Mucosa of descending colon (tissue), 3 donors: Measurements from ENCODE around the gene LRRC25. TPM values are rescaled to one million over a fixed set of nuclear protein-coding genes. Genes with fewer than 3 reads are reported as not detected.

ENCODE experiments used
- ATAC-seq: fragments of 200-7000 bp; cut with Tn5 transposase; one replicate; pipeline ENCODE4 v1.9.1; 2020; ENCODE audit warnings: mild to moderate bottlenecking, moderate library complexity
- DNase-seq, 3 donors: peaks; one replicate each; pipeline ENCODE4 v3.0.0-alpha.2; 2020
- H3K36me3 ChIP-seq: fragments of 200-600 bp; one replicate; pipeline ENCODE4 v1.8.0; 2021; ENCODE audit warnings: low read depth, mild to moderate bottlenecking
- H3K4me1 ChIP-seq: fragments of 200-600 bp; one replicate; pipeline ENCODE4 v1.8.0; 2021; ENCODE audit warnings: low read depth, mild to moderate bottlenecking
- H3K4me3 ChIP-seq: fragments of 200-600 bp; one replicate; pipeline ENCODE4 v1.8.0; 2021; ENCODE audit warnings: mild to moderate bottlenecking
- H3K9me3 ChIP-seq: fragments of 200-600 bp; one replicate; pipeline ENCODE4 v1.8.0; 2021; ENCODE audit warnings: mild to moderate bottlenecking
- intact Hi-C, 2 donors: fragments of 100-400 bp; cut with DNase I in 1 of 2; cut with micrococcal nuclease in 1 of 2; formaldehyde crosslinking; loops; one replicate each; pipeline versions ENCODE4 v1.11.0 to v1.11.1; 2022; cut with DNase I, micrococcal nuclease
- total RNA-seq, 3 donors: library from RNA; stranded (reverse); fragmentation: NEBNext Ultra II Directional in 2 of 3; extraction: Animal tissue kit (Norgen Biotek cat#: 25700) in 2 of 3; gene quantifications; one replicate each; pipeline versions ENCODE4 v1.2.1 to v1.2.4, GENCODE V29; 2021 to 2023
- TF ChIP-seq, protein P1 (sequence below): fragments of 200-600 bp; IDR thresholded peaks from one replicate; pipeline ENCODE4 v1.8.0; 2022; ENCODE audit warnings: antibody characterized with exemption, mild to moderate bottlenecking
- donor health status: DM: no; HTN: no; CAD: no; lungs with moderate emphysema.
- donor health status: DM: no; HTN: no; CAD: no.
- donor health status: DM: no; HTN: yes; CAD: no.

The LRRC25 gene
- total RNA-seq, 3 donors from 2014 or later: 2.1 to 8.8 (median 5.8) TPM

DNA sequence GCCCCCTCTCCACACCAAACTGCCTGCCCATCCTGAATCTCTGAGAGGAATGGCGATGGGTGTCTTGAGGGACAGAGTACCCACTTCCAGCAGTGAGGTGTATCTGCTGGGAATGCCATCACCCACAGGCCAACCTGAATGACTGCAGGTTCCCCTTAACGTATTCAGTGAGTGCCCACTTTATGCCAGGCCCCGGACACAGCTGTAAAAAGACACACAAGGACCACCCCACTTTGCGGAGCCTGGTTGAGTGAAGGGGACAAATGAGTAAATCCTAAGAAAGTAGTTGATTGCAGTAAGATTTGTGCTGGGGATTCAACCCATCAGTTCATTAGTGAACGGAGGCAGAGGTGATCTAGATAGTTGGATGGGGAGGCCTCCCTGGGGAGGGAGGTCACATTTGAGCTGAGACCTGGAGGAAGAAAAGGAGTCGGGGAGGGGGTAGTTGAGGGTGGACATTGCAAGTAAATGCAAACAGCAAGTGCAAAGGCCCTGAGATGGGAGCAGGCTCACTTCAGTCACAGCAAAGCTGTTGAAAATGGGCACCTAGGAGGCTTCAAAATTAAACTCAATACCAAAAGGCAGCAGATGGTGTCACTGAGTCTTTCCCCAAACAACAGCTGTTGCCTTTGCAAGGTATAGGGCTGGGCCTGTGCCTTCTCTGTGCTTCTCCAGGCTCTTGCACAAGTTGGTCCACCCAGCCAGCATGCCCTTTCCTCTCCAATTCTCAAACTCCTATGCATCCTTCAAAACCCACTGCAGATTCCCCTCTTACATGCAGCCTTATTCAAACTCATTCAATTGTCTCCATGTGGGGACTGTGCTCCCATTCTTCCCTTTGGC is 7.1 kb downstream of the LRRC25 start:
- intact Hi-C loops: no loop called here
- no peak for ATAC-seq

DNA sequence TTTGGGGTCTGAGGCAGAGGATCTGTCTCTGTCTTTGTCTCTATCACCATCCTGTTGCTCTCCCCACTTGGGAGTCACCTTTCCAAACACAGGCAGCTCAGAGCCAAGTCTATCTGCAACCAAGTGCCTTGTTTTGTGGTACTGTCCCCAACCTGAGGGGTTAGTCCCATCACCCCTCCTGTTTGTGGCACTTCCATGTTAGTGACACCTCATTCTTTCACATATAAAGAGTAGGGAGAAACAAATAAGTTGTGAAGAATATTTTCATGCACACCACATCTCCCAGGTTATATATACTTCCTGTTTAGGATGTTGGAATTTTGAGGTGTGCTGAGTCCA is 7.7 kb downstream of the LRRC25 start:
- H3K9me3 ChIP-seq: no peaks in the 10 kb centered on the region
- no peak for ATAC-seq
- H3K4me1 ChIP-seq: peaks cover 11% of the 10 kb centered on the region
- intact Hi-C loops: no loop called here
- TF ChIP-seq, protein P1, sequence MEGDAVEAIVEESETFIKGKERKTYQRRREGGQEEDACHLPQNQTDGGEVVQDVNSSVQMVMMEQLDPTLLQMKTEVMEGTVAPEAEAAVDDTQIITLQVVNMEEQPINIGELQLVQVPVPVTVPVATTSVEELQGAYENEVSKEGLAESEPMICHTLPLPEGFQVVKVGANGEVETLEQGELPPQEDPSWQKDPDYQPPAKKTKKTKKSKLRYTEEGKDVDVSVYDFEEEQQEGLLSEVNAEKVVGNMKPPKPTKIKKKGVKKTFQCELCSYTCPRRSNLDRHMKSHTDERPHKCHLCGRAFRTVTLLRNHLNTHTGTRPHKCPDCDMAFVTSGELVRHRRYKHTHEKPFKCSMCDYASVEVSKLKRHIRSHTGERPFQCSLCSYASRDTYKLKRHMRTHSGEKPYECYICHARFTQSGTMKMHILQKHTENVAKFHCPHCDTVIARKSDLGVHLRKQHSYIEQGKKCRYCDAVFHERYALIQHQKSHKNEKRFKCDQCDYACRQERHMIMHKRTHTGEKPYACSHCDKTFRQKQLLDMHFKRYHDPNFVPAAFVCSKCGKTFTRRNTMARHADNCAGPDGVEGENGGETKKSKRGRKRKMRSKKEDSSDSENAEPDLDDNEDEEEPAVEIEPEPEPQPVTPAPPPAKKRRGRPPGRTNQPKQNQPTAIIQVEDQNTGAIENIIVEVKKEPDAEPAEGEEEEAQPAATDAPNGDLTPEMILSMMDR: no peak
- DNase-seq: no peak
- no peak overlapping the region for H3K4me3 ChIP-seq
- H3K36me3 ChIP-seq: no peaks in the 10 kb centered on the region

More for the DNA sequence above, 7.1 kb downstream of the LRRC25 start:
- no peak overlapping the region for H3K4me3 ChIP-seq
- H3K4me1 ChIP-seq: peaks cover 11% of the 10 kb centered on the region
- H3K36me3 ChIP-seq: no peaks in the 10 kb centered on the region
- H3K9me3 ChIP-seq: no peaks in the 10 kb centered on the region
- DNase-seq: no peak
- TF ChIP-seq, protein P1: no peak

DNA sequence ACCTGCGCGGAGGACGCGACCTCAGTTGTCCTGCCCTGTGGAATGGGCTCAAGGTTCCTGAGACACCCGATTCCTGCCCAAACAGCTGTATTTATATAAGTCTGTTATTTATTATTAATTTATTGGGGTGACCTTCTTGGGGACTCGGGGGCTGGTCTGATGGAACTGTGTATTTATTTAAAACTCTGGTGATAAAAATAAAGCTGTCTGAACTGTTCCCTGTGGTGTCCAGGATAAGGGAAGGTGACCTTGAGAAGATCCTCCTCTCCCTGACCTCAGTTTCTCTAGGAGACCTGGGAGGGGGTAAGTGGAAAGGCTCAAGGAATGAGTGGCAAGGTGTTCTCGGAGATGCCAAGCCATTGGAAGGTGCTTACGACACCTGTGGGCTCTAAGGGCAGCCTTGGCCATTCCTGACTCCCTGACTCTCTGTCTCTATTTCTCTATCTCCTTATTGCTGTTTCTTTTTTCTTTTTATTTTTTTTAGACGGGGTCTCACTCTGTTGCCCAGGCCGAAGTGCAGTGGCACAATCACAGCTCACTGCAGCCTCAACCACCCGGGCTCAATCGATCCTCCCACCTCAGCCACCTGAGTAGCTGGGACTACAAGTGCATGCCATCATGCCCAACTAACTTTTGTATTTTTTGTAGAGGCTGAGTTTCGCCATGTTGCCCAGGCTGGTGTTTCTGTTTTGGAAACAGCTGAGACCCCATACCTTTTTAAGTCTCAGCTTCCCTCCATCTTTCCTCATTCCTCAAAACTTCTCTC is 8.3 kb downstream of the LRRC25 start:
- Histone ChIP-seq H3K36me3 (no peaks in the 10 kb centered on the region), H3K9me3 (no peaks in the 10 kb centered on the region), H3K4me1 (peaks cover 11% of the 10 kb centered on the region), H3K4me3 (no peak overlapping the region)
- TF ChIP-seq, protein P1: no peak
- intact Hi-C loops: no loop called here
- DNase-seq: no peak
- ATAC-seq: no peak

DNA sequence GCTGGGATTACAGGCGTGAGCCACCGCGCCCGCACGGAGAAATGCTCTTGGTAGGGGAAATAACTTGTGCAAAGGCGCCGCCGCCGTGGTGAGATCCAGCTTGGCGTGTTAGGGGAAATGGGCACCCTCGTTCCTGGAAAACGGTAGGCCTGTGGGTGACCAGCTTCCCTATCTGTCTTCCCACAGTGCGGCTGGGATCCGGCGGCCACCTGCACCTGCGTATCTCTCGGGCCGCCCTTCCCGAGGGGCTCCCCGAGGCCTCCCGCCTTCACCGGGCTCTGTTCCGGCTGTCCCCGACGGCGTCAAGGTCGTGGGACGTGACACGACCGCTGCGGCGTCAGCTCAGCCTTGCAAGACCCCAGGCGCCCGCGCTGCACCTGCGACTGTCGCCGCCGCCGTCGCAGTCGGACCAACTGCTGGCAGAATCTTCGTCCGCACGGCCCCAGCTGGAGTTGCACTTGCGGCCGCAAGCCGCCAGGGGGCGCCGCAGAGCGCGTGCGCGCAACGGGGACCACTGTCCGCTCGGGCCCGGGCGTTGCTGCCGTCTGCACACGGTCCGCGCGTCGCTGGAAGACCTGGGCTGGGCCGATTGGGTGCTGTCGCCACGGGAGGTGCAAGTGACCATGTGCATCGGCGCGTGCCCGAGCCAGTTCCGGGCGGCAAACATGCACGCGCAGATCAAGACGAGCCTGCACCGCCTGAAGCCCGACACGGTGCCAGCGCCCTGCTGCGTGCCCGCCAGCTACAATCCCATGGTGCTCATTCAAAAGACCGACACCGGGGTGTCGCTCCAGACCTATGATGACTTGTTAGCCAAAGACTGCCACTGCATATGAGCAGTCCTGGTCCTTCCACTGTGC is 9.1 kb downstream of the LRRC25 start:
- ATAC-seq (peak; percentile 86), DNase-seq (peak; percentile 89 to 95 (median 93))
- no peaks in the 10 kb centered on the region for H3K9me3 ChIP-seq
- H3K4me3 ChIP-seq: no peak overlapping the region
- TF ChIP-seq, protein P1: peak; percentile 100
- peaks cover 11% of the 10 kb centered on the region for H3K4me1 ChIP-seq
- H3K36me3 ChIP-seq: no peaks in the 10 kb centered on the region
- intact Hi-C loops: no loop called here

DNA sequence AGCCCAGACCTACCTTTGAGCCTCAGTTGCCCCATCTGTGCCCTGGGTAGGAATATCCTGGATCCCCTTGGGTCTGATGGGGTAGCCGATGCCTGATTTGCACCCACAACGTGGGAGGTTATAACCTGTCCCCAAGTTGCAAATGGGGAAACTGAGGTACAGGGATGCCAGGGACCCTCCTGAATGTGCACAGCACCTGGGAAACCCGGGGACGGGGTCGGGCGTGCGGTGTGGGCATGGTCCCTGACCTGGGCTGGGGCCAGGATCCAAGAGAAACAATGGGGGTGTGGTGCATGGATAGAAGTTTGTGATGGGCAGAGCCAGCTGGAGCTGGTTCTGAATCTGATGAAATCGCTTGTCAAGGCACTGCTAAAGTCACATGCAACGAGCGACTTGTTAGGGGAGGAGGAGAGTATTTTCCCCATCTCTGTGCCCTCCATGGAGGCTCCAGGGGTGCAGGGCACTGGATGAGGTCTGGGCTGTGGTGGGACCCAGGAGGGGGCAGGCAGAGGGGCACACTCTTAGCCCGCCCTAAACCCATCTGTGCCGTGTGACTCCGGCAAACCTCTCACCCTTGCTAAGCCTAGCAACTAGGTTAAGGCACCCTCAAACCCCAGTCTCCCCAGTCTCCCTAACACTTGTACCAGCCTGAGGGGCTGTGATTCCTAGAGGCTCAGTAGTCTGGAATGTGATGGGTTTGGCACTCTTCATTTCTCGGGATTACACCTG is 10.7 kb downstream of the LRRC25 start:
- TF ChIP-seq, protein P1: no peak
- intact Hi-C loops: no loop called here
- DNase-seq: peak; percentile 70
- Histone ChIP-seq H3K4me1 (peaks cover 11% of the 10 kb centered on the region), H3K36me3 (no peaks in the 10 kb centered on the region), H3K4me3 (peak overlapping the region; percentile 30), H3K9me3 (no peaks in the 10 kb centered on the region)
- peak; percentile 41 for ATAC-seq
